ENCODE results near the gene EDEM2.
"Not testable (repeated sequence)": the region's sequence is repeated elsewhere in the genome, so short reads cannot be mapped to it uniquely, and the experiment has no call there.

DNA sequence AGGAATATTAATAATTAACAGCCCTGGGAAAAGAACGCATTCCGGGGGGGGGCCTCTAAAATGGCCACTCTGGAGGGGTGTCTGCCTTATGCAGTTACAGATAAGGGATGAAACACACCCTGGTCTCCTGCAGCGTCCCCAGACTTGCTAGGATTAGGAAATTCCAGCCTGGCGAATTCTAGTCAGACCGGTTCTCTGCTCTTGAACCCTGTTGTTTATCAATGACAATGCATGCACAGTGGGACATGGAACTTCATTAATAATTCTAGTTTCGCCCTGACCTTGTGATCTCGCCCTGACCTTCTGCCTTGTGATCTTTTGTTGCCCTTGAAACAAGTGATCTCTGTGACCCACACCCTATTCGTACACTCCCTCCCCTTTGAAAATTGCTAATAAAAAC, 42.1 kb upstream of the EDEM2 start:
- TF ChIP-seq, protein P1, sequence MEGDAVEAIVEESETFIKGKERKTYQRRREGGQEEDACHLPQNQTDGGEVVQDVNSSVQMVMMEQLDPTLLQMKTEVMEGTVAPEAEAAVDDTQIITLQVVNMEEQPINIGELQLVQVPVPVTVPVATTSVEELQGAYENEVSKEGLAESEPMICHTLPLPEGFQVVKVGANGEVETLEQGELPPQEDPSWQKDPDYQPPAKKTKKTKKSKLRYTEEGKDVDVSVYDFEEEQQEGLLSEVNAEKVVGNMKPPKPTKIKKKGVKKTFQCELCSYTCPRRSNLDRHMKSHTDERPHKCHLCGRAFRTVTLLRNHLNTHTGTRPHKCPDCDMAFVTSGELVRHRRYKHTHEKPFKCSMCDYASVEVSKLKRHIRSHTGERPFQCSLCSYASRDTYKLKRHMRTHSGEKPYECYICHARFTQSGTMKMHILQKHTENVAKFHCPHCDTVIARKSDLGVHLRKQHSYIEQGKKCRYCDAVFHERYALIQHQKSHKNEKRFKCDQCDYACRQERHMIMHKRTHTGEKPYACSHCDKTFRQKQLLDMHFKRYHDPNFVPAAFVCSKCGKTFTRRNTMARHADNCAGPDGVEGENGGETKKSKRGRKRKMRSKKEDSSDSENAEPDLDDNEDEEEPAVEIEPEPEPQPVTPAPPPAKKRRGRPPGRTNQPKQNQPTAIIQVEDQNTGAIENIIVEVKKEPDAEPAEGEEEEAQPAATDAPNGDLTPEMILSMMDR (IDR thresholded peaks at IDR 0.05; ENCODE audit: insufficient read depth, low read length, poor library complexity, severe bottlenecking), result not testable (repeated sequence)
- TF ChIP-seq EZH2phosphoT487 (conservative IDR thresholded peaks at IDR 0.05; ENCODE audit: low read length), result not testable (repeated sequence)

All from SU-DHL-6 (cell line).